Right kidney (tissue), 1 donor: Measurements from ENCODE around the gene NKX2-3.

Source experiments
- DNase-seq: peaks from one replicate; pipeline ENCODE4 v3.0.0-alpha.2; 2016

The NKX2-3 gene

DNA sequence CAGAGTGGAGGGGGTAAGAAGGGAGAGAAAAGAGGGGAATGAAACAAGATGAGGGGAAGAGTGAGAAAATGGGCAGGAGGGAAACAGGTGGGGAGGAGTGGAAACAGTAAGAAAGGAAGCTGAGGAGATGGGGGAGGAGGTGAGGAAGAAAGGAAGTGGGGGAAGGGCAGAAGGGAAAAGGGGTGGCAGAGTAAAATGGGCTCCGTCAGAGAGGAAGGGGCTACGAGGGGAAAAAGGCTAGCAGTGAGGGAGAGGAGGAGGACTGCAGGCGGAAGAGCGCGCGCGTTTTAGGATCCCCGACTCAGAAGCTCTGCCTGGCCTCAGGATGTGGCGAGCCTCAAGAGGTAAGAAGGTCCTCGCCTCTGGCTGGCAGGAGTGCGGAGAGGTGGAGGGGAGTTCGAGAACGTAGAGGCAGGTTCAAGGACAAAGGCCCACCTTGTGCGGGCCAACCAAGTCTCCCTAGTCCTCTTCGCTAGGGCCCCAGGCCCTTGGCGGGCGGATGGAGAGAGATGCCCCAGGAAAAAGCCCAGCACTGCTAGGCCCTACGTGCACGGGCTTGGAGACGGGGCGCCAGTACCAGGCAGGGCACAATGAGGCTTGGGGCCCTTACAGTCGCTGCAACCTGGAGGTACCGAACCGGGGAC is 5.8 kb upstream of the NKX2-3 start:
- DNase-seq = peak; percentile 46

DNA sequence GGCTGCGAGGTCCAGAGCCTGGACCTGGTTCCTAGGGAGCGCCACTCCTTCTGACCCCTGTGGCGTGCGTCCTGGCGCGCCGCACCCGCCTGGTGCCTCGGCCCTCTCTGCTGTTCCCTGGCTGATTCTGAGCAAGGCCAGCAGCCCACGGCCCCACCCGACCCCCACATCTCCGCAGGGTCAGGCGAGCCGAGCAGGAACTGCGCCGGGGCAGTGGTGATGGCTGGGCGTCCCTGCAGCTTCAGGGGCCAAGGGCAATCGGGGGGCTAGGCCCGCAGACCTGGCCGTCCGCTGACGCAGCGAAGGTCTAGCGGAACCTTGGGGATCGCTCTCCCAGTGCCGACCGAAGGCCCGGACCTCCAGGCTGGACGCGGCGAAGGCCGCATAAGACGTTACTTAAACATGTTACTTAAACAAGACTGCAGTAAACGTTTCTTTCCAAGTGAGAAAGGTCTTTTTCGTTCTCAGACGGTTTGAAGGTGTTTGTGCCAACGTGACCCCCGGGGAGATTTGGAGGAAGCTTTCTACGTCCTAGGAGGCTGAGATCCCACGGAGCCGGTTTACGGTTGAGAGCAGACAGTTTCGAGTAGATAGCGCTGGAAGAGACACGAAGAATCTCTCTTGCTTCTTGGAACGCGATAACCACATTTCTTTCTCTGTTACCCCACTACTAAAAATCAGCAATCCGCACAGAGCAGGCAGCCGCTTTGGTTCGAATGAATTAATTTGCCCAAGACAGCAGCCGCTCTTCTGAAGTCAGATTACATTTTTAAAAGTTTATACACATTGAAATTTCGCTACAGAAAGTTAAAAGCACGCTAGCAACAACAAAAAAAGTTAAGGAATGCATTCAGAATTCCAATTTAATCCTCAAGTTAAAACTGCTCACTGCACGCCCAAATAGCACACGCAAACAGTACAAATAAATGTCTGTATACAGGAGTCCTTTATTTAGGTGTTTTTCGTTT is 4.9 kb upstream of the NKX2-3 start:
- peak; percentile 75 for DNase-seq

DNA sequence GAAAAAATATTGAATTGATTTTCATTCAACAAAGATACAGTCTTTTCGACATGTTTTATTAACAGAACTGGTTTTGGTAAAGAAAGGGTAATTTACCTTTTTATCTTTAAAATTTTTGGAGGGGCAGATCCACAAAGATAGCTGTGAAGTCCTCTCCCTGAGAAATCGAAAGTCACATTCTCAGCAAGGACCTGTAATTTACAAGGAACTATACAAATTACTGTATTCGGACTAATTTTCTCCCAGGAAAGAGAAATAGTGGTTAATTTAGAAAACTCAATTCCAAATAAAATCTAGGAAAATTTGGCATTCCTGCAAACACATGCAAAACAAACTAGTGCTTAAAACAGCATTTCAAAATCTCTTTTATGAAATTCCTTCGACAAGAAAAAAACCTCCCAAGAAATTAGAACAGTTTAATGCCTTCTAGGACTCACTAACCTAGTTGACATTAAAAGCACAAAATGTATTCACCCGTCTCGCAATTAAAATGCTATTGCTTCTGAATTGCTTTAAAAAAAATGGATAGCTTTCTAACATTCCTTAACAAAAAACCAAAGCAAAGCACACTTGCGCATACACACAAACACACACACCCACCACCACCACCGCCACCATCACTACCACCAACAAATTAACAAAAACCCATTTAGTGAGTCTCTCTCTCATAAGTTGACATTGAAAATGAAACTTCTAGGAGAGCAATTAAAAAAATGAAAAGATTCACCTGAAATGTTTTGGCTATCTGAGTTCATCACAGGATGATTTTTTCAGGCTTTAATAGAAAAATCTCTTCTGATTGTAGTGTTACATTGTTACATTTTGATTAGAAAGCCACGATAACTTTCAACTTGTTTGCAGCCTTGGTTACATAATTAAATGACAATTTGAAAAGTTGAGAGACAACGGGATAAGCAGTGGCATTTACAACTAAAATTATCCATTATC is 4.0 kb upstream of the NKX2-3 start:
- DNase-seq = peak; percentile 51

DNA sequence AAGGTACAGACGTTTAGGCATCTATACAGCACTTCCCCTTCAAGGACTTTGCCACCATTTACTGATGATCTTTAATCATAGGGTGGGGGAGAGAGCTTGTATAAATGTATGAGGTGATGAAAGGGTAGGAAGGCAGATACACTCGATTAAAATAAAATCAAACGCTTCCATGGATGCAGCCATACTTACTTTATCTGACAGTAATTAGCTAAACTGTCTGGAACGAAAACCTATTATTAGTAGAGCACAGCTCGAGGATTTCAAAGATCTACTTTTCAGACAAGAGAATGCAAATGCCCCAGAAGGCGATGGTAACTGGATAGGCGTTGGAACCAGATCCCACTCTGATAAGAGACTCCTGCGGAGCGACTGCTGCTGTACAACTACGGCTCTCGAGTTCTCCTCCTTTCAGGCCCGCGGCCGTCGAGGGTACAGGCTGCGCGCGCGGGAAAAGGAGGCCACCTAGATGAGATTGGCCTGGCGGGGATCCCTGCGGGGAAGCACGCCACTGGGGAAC is 3.1 kb upstream of the NKX2-3 start:
- no peak for DNase-seq

GRCh38 chr10:99530108-99531025 is 2.4 kb upstream of the NKX2-3 start:
- DNase-seq = peak; percentile 70

- DNase-seq = peak; percentile 48
Observed at GRCh38 chr10:99531026-99531695, 1.6 kb upstream of the NKX2-3 start.

GRCh38 chr10:99531696-99532593 is 797 bp upstream of the NKX2-3 start:
- no peak for DNase-seq

DNA sequence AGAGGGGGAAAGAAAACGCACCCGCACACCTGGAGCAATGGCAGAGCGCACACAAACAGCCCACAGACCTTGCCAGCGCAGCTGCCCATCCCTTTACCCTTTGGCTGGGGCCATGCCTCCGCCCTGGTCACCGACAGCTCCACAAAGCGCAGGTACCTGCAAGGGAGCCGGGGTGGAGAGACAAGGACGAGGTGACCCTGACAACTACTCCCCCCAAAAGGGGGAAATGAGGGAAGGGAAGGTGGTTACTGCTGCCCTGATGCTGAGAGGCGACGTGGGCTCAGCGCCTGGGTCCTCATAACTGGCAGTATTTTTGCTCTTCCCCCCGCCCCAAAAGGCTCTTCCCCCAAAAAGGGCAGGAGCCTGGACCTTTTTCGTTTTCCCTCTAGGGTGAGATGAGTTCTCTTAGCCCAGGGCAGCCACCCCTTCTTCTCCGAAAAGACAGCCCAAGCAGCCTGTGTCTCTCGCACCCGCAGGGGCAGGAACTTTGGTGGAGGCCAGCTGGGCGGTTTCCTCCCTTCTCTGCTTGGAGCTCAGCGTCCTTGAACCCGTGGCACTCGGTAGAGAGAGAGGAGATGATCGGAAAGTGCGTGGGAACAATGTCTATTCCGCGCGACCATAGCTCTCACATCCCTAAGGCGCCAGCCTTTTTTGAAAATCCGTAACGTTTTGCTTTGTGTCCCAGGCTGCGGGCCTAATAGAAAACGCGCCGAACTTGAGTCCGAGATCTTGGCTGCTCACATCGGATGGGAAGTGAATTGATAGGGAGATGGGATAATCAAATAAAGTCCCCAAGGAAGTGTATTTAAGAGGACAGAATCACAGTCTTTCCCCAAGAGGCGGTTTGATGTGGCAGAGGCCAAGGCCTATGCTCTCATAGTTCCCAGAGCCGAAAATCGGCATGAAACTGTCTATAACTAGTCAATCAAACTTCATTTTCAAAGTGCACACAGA is 1.0 kb downstream of the NKX2-3 start:
- DNase-seq = no peak

DNA sequence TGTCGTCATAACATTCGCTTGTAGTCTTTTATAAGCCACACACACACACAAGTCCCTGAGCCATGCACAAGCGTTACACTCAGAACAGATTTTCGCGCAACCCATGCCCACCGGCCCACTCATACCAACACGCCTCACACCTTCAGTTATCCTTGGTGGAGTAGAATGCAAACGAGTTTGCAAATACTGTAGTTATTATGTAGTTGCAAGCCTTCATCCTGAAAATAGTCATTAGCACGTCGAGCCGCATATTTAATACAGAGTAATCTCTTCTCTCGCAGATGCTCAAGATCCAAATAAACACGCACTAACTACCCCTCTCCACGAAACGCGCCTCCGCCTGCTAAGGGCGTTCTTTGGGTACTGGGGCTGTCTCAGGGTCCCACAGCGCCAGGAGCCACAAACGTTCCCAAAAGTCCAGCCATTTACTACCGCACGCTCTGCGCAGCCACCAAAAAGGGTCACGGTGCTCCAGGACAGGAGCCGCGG is 1.8 kb downstream of the NKX2-3 start:
- peak; percentile 35 for DNase-seq

GRCh38 chr10:99534939-99535763 is 2.4 kb downstream of the NKX2-3 start:
- DNase-seq = peak; percentile 85

DNA sequence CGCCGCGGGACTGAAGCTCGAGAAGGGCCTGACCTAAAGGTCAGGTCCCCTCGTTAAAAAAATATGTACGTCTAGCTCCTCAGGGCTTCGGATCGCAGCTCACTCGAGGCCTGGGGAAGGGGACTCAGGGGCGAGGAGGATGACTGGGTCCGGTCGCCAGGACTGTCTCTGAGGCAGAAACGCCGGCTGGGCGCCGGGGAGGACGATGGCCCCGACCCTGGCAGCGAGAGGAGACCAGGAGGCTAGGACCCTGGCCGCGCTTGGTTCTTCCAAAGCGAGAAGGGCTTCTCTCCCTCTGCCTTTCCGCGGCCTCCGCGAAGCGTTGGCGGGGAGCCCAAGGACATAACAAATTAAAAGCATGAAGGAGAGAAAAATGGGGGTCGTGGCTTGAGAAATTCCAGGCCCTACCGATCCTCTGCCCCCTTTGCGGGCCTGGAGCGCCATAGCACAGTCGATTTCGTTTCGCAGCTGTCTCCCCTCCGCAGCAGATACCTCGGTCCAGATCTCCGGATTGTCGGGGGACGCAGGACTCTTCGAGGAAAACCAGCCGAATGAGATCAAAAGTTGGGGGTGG is 3.1 kb downstream of the NKX2-3 start:
- peak; percentile 82 for DNase-seq

DNA sequence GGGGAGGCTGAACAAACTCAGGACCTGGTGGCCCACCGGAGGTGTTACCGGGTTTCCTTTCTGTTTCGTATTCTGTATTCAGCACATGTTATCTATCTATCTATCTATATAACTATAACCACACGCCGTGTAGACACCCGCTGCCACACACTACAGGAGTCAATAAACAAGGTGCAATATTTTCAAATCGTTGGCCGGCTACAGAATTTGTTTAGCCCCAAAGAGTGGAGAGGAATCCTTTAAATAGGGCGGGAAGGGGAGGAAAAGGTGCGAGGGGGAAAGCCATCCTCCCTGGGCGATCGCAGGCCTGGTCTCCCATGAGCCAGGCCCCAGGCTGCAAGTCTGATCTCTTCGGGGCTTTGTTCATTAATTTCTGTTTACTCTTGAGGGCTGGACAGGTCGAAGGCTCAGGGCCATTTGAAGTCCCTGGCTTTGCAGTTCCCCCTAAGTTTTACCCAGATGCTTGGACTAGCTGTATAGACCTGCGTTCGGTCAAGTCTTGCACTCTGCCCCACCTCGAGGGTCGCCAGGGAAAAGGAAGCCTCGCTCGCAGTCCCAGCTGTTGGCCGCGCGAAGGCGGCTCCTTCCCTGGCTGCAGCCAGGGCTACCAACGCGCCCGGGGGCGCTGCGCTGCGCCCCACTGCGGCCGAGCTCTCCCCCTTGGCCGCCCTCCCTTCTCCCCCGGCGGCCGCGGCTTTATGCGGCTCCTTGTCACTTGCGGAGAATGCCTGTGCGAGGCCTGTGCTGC is 3.8 kb downstream of the NKX2-3 start:
- DNase-seq = peak; percentile 77

- DNase-seq = peak; percentile 39
Observed at GRCh38 chr10:99537086-99537988, 4.6 kb downstream of the NKX2-3 start.

DNA sequence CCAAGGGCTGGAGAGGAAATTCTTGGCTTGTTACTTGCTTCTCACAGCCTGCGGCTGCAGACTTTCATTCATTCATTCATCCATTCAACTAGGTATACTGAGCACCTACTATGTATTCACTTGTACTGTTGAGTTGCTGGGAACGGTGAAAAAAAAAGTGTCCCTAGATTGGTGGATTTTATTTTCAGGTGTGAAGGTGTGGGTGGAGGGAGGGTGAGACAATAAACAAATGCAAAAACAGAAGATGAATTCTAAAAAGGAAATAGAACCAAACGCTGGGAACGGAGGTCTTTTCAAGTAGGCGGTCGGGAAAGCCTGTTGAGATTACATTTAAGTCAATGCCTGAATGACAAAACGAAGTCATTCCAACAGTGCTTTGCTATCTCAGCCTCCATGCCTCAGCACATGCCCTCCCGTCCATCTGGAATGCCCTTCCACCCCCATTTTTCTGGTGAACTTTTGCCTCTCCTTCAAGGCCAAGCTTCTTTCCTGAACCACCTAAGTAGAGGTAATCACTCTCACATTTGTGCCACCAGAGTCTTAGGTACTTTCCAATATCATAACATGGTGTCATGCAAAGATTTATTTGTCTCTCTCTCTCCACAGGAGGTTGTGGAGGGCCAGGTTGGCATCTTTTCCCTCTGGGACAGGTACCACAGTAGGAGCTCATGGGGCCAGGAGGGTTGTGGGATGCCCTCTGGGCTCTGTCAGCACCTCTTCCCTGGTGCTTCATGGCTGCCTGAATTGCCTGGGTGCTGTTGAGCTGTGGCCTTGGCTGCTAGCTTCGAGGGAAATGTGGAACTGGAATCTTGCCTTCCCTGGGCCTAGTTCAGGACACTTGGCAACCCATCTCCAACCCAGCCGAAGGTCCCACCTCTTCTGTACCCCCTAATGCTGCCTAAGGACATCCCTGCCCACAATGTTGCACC is 5.5 kb downstream of the NKX2-3 start:
- no peak for DNase-seq
